Esophagus (tissue), 2 donors: ENCODE results near the gene WBP2. TPM values are rescaled to one million over a fixed set of nuclear protein-coding genes. Genes with fewer than 3 reads are reported as not detected.
A peak's percentile ranks its signal among the peaks of the same experiment; 100 is the strongest.
"Not testable (repeated sequence)": the region's sequence is repeated elsewhere in the genome, so short reads cannot be mapped to it uniquely, and the experiment has no call there.

Source experiments
- H3K27ac ChIP-seq, 2 donors: one replicate each; pipeline ENCODE4 v1.5.1; 2013; ENCODE audit warnings: low read depth in 2 of 2, mild to moderate bottlenecking in 2 of 2, inconsistent platforms in 1 of 2, low read length in 1 of 2, moderate library complexity in 1 of 2
- H3K27me3 ChIP-seq, 2 donors: one replicate each; pipeline ENCODE4 v1.6.1; 2013; ENCODE audit warnings: low read length in 2 of 2, control low read depth in 1 of 2, mild to moderate bottlenecking in 1 of 2; ENCODE audit not compliant: insufficient read depth in 2 of 2, control insufficient read depth in 1 of 2
- H3K36me3 ChIP-seq, 2 donors: one replicate each; pipeline ENCODE4 v1.6.1; 2013; ENCODE audit warnings: low read length in 1 of 2; ENCODE audit not compliant: control insufficient read depth in 2 of 2, insufficient read depth in 2 of 2
- H3K4me1 ChIP-seq, 2 donors: one replicate each; pipeline ENCODE4 v1.6.1; 2013; ENCODE audit warnings: low read length in 1 of 2; ENCODE audit not compliant: control insufficient read depth in 2 of 2, insufficient read depth in 2 of 2
- H3K4me3 ChIP-seq, 2 donors: one replicate each; pipeline ENCODE4 v1.5.1; 2013; ENCODE audit warnings: low read length in 2 of 2, mild to moderate bottlenecking in 2 of 2, low read depth in 1 of 2, moderate library complexity in 1 of 2
- H3K9me3 ChIP-seq, 2 donors: one replicate each; pipeline ENCODE4 v1.6.1; 2013; ENCODE audit warnings: mild to moderate bottlenecking in 2 of 2, low read depth in 1 of 2, low read length in 1 of 2, moderate library complexity in 1 of 2; ENCODE audit not compliant: control insufficient read depth in 2 of 2, insufficient read depth in 1 of 2
- WGBS, 2 donors: extraction: QIAGEN DNeasy Blood & Tissue Kit; methylation state at CpG; one replicate each; pipeline ENCODE4 v1.1.7; 2013; 5-methylcytosine and 5-hydroxymethylcytosine counted together
- polyA plus RNA-seq, 2 donors: library from polyadenylated mRNA; stranded (reverse); fragments of 200-250 nt; gene quantifications; one replicate each; pipeline ENCODE4 v1.2.3, GENCODE V29; 2013
- donor health status: healthy with polysubstance abuse.
- donor health status: Bipolar disorder and iron deficiency.

The WBP2 gene
- polyA plus RNA-seq, 2 donors, result 65.1 to 65.9 TPM

GRCh38 chr17:75810756-75811155 is 44.4 kb downstream of the WBP2 start:
- H3K27ac ChIP-seq, H3K27me3 ChIP-seq, H3K4me3 ChIP-seq, H3K9me3 ChIP-seq: not testable (repeated sequence)
- 93 to 97% methylated on average over 11 of the region's 11 CpGs for WGBS, 2 donors
- Histone ChIP-seq H3K4me1 (peaks cover 10 to 51% of the 10 kb centered on the region in 2 donors), H3K36me3 (peaks cover 19 to 28% of the 10 kb centered on the region in 2 donors)

GRCh38 chr17:75810216-75810615 is 44.9 kb downstream of the WBP2 start:
- Histone ChIP-seq H3K27me3 (no peaks in the 10 kb centered on the region), H3K4me1 (peaks cover 10 to 49% of the 10 kb centered on the region in 2 donors), H3K9me3 (no peaks in the 10 kb centered on the region), H3K36me3 (peaks cover 19 to 28% of the 10 kb centered on the region in 2 donors), H3K4me3 (no peak overlapping the region), H3K27ac (peak overlapping the region; percentile 89 to 97)
- 72 to 80% methylated on average over 5 of the region's 5 CpGs for WGBS, 2 donors

- H3K27ac ChIP-seq, result peak overlapping the region; percentile 89 to 97
- no peak overlapping the region for H3K4me3 ChIP-seq
- WGBS, 2 donors, result 81 to 88% methylated on average over 23 to 24 of the region's 24 CpGs
These were observed 45.5 kb downstream of the WBP2 start for GRCh38 chr17:75809631-75810111.

DNA sequence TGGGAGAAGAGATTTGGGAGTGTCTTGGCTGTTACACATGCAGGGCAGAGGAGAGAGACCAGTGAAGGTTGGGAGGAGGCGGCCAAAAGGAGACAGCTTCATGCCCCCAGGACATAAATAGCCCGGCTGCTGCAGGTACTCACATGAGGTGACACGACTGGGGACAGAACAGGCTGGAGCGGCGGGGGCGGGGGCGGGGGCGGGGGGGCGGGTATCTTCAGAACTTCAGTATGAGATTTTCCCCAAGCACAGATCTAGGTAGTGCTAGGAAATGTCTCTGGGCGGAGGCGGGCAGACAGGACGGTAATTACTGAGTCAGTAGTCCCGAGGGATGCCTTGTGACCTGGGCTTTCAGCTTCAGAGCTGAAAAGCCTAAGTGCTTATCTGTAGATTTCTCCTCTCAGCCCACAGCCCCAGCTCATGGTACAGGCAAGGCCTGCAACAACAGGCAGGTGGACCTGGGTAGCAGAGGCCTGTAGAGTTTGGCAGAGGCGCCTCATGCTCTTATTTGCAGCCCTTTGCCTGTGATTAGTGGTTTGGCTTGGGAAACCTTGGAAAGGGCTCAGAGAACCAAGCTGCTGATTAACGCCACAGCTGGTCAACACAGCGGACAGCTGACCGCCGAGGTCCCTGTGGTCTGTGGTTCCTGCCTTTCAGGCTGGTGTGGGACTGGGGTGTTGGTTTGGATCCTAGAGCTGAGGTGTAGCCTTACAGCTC is 46.1 kb downstream of the WBP2 start:
- Histone ChIP-seq H3K4me1 (peaks cover 10 to 45% of the 10 kb centered on the region in 2 donors), H3K4me3 (no peak overlapping the region), H3K27ac (peak overlapping the region; percentile 89 to 97), H3K27me3 (no peaks in the 10 kb centered on the region), H3K9me3 (no peaks in the 10 kb centered on the region), H3K36me3 (peaks cover 19 to 20% of the 10 kb centered on the region in 2 donors)
- WGBS, 2 donors, result 40 to 58% methylated on average over 18 of the region's 18 CpGs

More at GRCh38 chr17:75809631-75810111, 45.5 kb downstream of the WBP2 start:
- Histone ChIP-seq H3K4me1 (peaks cover 10 to 45% of the 10 kb centered on the region in 2 donors), H3K36me3 (peaks cover 19 to 22% of the 10 kb centered on the region in 2 donors), H3K27me3 (no peaks in the 10 kb centered on the region), H3K9me3 (no peaks in the 10 kb centered on the region)

GRCh38 chr17:75808549-75808904 is 46.6 kb downstream of the WBP2 start:
- Histone ChIP-seq H3K4me1 (peaks cover 10 to 41% of the 10 kb centered on the region in 2 donors), H3K9me3 (no peaks in the 10 kb centered on the region), H3K36me3 (peaks cover 17 to 19% of the 10 kb centered on the region in 2 donors), H3K27ac (peak overlapping the region; percentile 88 to 97), H3K4me3 (no peak overlapping the region), H3K27me3 (no peaks in the 10 kb centered on the region)
- 46 to 54% methylated on average over 4 of the region's 4 CpGs for WGBS, 2 donors

- Histone ChIP-seq H3K4me1 (peaks cover 10 to 34% of the 10 kb centered on the region in 2 donors), H3K27me3 (no peaks in the 10 kb centered on the region), H3K36me3 (peaks cover 15 to 17% of the 10 kb centered on the region in 2 donors), H3K4me3 (no peak overlapping the region), H3K27ac (peak overlapping the region; percentile 88 to 97), H3K9me3 (no peaks in the 10 kb centered on the region)
- 71 to 79% methylated on average over 3 of the region's 3 CpGs for WGBS, 2 donors
These were observed 47.3 kb downstream of the WBP2 start for GRCh38 chr17:75807861-75808260.

DNA sequence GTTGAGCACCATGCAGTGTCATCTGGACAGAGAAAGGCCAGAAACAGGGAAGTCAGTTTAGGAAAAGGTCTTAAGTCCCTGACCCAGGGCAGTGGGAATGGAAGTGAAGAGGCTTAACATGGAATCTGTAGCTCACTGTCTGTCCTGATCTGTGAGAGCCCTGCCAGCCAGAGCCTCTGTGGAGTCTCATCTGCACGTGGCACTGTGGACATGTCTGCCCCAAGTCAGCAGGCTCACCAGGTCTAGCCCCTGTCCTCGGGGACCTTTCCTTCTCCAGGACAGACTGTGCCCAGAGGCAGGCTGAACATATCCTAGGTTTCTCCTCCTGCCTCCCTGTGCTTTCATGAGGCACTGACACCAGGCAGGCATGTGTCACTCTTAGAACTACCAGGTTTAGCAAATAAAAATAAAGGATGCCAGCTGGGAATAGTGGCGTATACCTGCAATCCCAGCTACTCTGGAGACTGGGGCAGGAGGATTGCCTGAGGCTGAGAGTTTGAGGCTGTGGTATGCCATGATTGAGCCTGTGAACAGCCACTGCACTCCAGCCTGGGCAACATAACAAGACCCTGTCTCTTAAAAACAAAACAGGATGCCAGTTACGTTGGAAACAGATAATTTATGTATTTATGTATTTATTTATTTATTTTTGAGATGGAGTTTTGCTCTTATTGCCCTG is 48.2 kb downstream of the WBP2 start:
- H3K4me1 ChIP-seq, result peaks cover 7 to 27% of the 10 kb centered on the region in 2 donors
- peak overlapping the region in 1 of 2 donors; percentile 71 for H3K27ac ChIP-seq

GRCh38 chr17:75803883-75804282 is 51.3 kb downstream of the WBP2 start:
- peaks cover 2 to 11% of the 10 kb centered on the region in 2 donors for H3K4me1 ChIP-seq
- no peak overlapping the region for H3K27ac ChIP-seq
- no peaks in the 10 kb centered on the region for H3K27me3 ChIP-seq
- WGBS, 2 donors, result 76 to 84% methylated on average over 1 of the region's 1 CpG
- no peaks in the 10 kb centered on the region for H3K9me3 ChIP-seq
- H3K36me3 ChIP-seq, result peaks cover 0 to 12% of the 10 kb centered on the region in 2 donors
- H3K4me3 ChIP-seq, result no peak overlapping the region

More for the DNA sequence above, 48.2 kb downstream of the WBP2 start:
- H3K9me3 ChIP-seq, result no peaks in the 10 kb centered on the region
- 88% methylated on average over 4 of the region's 4 CpGs for WGBS, 2 donors
- H3K4me3 ChIP-seq, result no peak overlapping the region
- H3K27me3 ChIP-seq, result no peaks in the 10 kb centered on the region
- H3K36me3 ChIP-seq, result peaks cover 6 to 9% of the 10 kb centered on the region in 2 donors

DNA sequence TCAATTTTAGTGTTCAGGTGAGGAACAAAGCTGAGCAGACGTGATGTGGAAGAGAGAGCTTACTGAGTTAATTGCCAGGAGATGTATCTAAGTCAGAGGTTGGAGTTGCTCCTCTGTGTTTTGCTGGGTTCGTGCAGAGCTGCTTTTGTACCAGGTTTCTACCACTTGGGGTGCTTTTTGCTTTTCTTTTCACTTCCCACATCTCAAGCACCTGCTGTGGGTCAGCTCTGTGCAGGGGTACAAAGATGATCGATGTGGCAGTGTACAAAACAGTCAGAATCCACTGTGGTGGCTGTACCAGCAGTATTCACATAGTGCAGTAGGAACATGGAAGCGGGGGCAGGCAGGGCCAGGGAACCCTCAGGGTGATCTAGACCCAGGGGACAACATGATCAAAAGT is 55.7 kb downstream of the WBP2 start:
- Histone ChIP-seq H3K27ac (no peak overlapping the region), H3K27me3 (no peaks in the 10 kb centered on the region), H3K9me3 (no peaks in the 10 kb centered on the region), H3K4me3 (no peak overlapping the region), H3K36me3 (peaks cover 0 to 24% of the 10 kb centered on the region in 2 donors), H3K4me1 (no peaks in the 10 kb centered on the region)
- 86 to 88% methylated on average over 4 of the region's 4 CpGs for WGBS, 2 donors
